Epithelial cell of prostate (primary cell): Measurements from ENCODE around the gene ZNF394.
A peak's percentile ranks its signal among the peaks of the same experiment; 100 is the strongest.
"Not testable (repeated sequence)": the region's sequence is repeated elsewhere in the genome, so short reads cannot be mapped to it uniquely, and the experiment has no call there.

Source experiments
- DNase-seq: peaks from one replicate; pipeline ENCODE4 v3.0.0-alpha.2; 2011; ENCODE audit warnings: low read depth, low spot score
- H3K27ac ChIP-seq: fragments of 450-650 bp; 2 replicates; pipeline ENCODE4 v1.5.1; 2017; ENCODE audit warnings: mild to moderate bottlenecking

Gene ZNF394

GRCh38 chr7:99499721-99500636, at the start of gene ZNF394:
Gene ZNF394, minus strand, starts transcription at chr7:99500281. Its CDS starts 188 bp downstream, at chr7:99500093.
- peak; percentile 53 for DNase-seq
- peak within 1 kb of the TSS; percentile 91 for H3K27ac ChIP-seq

- DNase-seq, H3K27ac ChIP-seq: not testable (repeated sequence)
Measured at GRCh38 chr7:99549545-99549944, 49.5 kb upstream of the ZNF394 start.

- not testable (repeated sequence) for H3K27ac ChIP-seq, DNase-seq
Measured at GRCh38 chr7:99545308-99545707, 45.2 kb upstream of the ZNF394 start.

DNA sequence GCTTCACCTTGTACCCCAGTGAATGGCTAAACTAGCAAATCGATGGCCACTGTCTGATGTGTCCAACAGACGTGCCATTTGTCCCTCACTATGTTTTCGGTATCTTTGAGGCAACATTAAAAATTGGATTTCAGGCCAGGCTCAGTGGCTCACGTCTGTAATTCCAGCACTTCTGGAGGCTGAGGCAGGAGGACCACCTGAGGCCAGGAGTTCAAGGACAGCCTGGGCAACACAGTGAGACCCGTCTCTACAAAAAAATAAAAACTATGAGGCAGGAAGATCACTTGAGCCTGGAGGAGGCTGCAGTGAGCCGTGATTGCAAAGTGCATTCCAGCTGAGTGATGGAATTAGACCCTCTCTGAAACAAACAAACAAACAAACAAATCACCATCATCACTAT, 43.8 kb upstream of the ZNF394 start:
- DNase-seq = no peak
- H3K27ac ChIP-seq = no peak overlapping the region

GRCh38 chr7:99543081-99543671, 43.1 kb upstream of the ZNF394 start:
- no peak overlapping the region for H3K27ac ChIP-seq
- no peak for DNase-seq

DNA sequence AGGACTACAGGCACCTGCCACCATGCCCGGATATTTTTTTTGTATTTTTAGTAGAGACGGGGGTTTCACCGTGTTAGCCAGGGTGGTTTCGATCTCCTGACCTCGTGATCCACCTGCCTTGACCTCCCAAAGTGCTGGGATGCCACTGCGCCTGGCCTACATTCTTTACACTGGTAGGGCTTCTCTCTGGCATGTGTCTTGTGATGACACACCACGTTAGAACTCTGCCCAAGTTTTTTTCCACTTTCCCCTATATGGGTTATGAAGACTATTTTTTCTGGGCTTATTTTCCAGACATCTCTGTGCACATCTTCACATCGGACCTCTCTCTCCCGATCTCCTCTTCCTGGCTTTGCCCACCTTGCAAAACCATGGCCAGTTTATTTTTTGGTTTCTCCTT, 41.1 kb upstream of the ZNF394 start:
- DNase-seq = no peak
- no peak overlapping the region for H3K27ac ChIP-seq

- H3K27ac ChIP-seq = no peak overlapping the region
- no peak for DNase-seq
Measured at GRCh38 chr7:99540542-99540941, 40.5 kb upstream of the ZNF394 start.

DNA sequence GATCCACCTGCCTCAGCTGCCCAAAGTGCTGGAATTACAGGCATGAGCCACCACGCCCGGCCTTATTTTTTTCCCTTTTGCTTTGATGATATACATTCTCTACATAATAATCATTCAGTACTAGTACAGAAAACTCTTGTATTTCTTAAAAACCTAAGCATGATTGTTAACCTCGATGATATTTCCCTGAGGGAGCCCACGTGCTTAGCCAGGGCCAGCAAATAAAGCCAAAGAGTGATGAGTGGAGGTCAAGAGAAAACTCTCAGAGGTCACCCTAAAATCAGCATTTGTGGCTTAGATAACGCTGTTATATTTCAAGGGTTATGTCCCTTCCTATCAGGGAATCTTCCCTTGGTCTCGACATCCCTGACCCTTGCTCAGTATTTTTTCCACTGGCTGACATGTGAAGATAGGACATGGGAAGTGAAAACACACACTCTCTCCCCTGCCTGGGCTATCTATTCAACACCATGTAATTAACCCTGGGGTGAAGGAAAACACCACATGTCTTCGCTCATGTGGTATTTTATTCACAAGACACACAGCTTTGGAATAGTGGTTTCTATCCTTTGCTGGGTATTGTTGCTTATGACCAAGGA, 39.2 kb upstream of the ZNF394 start:
- DNase-seq = no peak
- H3K27ac ChIP-seq = no peak overlapping the region

DNA sequence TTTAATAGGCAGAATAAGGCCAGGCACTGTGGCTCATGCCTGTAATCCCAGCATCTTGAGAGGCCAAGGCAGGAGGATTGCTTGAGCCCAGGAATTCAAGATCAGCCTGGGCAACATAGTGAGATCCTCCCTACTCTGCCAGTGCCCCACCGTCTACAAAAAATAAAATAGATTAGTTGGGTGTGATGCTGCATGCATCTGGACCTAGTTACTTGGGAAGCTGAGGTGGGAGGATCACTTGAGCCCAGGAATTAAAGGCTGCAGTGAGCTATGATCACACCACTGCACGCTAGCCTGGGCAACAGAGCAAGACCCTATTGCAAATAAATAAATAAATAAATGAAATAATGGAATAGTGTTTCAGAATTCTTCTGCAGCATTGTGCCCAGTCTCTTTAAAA, 35.6 kb upstream of the ZNF394 start:
- DNase-seq = no peak
- no peak overlapping the region for H3K27ac ChIP-seq

GRCh38 chr7:99531354-99531765, 31.3 kb upstream of the ZNF394 start:
- DNase-seq = no peak
- H3K27ac ChIP-seq = no peak overlapping the region

GRCh38 chr7:99525713-99526440, 25.8 kb upstream of the ZNF394 start:
- no peak overlapping the region for H3K27ac ChIP-seq
- no peak for DNase-seq

GRCh38 chr7:99521399-99521798, 21.3 kb upstream of the ZNF394 start:
- DNase-seq = no peak
- H3K27ac ChIP-seq = no peak overlapping the region

DNA sequence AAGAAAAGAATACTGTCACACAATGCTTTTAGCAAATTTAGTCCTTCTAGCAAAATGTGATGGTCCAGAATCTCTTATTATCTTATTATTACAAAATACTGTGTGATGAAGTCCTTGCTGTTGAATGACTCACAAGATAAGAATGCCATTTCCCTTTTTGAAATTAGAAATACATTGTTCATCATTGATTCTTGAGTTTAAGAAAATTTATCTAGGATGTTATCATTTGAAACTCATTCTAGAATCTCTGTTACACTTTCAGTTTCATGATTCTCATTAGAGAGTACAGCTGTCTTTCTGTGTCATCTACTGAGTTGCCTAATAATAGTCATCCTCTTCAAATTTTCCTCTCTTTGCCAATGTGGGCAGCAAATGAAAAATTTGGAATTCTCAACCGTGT, 14.0 kb upstream of the ZNF394 start:
- no peak overlapping the region for H3K27ac ChIP-seq
- DNase-seq = no peak

DNA sequence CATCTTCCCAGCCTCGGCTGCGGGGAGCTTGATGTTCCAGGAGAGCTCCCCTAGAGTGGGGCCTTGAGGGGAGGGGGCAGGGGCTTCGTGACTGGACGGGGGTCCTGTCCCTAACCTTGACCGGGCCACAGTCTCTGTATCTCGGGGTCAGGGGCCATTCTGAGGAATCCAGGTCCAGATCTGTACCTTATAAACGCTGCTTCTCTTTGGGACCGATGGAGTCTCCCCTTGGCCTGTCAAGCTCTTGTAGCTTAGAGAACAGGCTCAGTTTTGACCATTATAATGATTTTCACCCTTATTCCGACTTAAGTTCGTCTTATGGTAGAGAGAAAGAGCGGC, 5.2 kb upstream of the ZNF394 start:
- no peak for DNase-seq
- peak overlapping the region; percentile 86 for H3K27ac ChIP-seq

- H3K27ac ChIP-seq = peak within 1 kb of the TSS; percentile 86
- DNase-seq = peak; percentile 76
Measured at GRCh38 chr7:99504603-99505323, 4.7 kb upstream of the ZNF394 start, which contains the start of gene ZKSCAN5. Gene ZKSCAN5, plus strand, starts transcription at chr7:99504662. Its CDS starts 1,383 bp downstream, at chr7:99506045.

DNA sequence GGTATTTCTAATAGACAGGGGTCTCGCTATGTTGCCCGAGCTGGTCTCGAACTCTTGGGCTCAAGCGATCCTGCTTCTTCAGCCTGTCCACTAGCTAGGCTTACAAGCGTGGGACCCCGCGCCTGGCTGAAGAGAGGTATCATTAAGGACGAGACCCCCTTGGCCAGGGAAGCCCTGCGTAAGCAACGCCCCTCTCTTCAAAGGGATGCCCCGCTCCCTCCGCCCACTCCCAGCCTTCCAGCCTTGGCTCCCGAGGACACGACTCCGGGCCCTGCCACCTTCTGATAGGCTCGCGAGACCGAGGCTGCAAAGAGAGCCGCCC, 4.2 kb upstream of the ZNF394 start:
- H3K27ac ChIP-seq = peak overlapping the region; percentile 86
- DNase-seq = no peak

- not testable (repeated sequence) for DNase-seq, H3K27ac ChIP-seq
Measured at GRCh38 chr7:99501236-99501635, 1.2 kb upstream of the ZNF394 start.

DNA sequence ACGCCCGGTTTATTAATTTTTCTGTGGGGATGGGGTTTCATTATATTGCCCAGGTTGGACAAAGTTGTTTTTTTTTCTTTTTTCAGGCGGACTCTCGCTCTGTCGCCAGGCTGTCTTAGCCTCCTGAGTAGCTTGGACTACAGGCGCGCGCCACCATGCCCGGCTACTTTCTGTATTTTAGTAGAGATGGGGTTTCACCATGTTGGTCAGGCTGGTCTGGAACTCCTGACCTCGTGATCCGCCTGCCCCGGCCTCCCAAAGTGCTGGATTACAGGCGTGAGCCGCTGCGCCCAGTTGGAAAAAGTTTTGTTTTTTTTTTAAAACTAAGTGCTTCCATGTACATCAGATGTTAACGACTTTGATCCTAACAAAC, 542 bp upstream of the ZNF394 start:
- H3K27ac ChIP-seq = peak overlapping the region; percentile 91
- no peak for DNase-seq

- no peak for DNase-seq
- H3K27ac ChIP-seq = peak overlapping the region; percentile 91
Measured at GRCh38 chr7:99499371-99499720, 735 bp downstream of the ZNF394 start.

DNA sequence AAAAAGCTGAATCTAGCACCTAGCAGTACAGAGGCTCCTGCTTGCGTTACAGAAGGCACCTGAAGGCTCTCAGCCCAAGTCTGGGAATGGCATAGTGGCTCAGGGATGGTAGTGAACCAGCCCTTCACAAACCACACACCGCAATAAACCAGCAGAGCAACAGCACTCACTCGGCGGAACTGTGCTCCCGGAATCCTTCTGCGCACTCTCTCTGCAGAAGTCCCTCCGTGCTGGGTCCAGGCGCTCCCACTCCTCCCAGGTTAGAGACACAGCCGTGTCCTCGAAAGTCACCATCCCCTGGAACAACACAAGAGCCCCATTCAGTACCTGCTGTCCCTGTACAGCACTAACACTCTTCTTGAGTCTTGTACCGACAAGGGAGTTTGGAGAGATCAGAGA, 1.5 kb downstream of the ZNF394 start:
- H3K27ac ChIP-seq = peak overlapping the region; percentile 91
- DNase-seq = no peak
